GM23338 (cell line): Measurements from ENCODE around the gene ULBP1.
"Not testable (repeated sequence)": the region's sequence is repeated elsewhere in the genome, so short reads cannot be mapped to it uniquely, and the experiment has no call there.

Experiments used
- CTCF ChIP-seq, 2 experiments: fragments of 200-600 bp in 1 of 2; sonication (generic) in 1 of 2; conservative IDR thresholded peaks; 2 replicates each; pipeline versions ENCODE4 v1.5.1 to v1.6.1; 2016 to 2017; ENCODE audit warnings: antibody characterized with exemption in 2 of 2, low read depth in 2 of 2, mild to moderate bottlenecking in 2 of 2, moderate library complexity in 1 of 2
- EZH2 ChIP-seq: fragments of 200-600 bp; sonication (generic); IDR thresholded peaks from one replicate; pipeline ENCODE4 v1.8.0; 2017; ENCODE audit warnings: antibody characterized with exemption, mild to moderate bottlenecking, low read depth; ENCODE audit not compliant: unreplicated experiment
- JUNB ChIP-seq: IDR thresholded peaks from one replicate; pipeline ENCODE4 v1.6.1; 2016; ENCODE audit warnings: antibody characterized with exemption; ENCODE audit not compliant: unreplicated experiment
- POLR2AphosphoS5 ChIP-seq: IDR thresholded peaks from 2 replicates; pipeline ENCODE4 v1.6.1; 2016; ENCODE audit warnings: antibody characterized with exemption, low read depth

DNA sequence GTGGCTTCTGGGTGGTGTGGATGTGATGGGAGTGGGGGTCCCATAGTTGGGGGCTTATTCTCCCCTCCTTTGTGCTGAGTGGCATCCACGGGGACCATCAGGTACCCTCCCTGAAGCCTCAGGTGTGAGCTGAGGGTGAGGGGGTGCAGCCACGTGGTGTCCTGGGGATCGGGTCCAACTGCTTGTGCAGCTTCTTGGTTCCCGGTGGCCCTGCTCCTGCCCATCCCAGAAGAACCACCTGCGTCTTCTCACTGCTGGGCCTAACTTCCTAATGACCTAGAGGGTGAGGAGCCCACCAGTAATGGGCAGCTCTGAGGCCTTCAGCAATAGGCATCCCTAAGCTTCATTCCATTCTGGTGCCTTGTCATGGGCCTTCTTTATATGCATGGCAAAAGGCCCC lies 20.4 kb upstream of the ULBP1 start:
- not testable (repeated sequence) for TF ChIP-seq CTCF (conservative IDR thresholded peaks at IDR 0.05; ENCODE audit: low read depth in 2 of 2); POLR2AphosphoS5; EZH2; JUNB
